T-helper 2 cell treated with Interferon-gamma antibody and Interleukin-4, amounts not matched to agents 5 μg/mL and 100 μg/mL, for 36 hours (primary cell): ENCODE measurements around the gene CCDC6.
"Not testable (repeated sequence)": the region's sequence is repeated elsewhere in the genome, so short reads cannot be mapped to it uniquely, and the experiment has no call there.

Experiments
- DNase-seq: peaks from one replicate; pipeline ENCODE4 v3.0.0; 2021; ENCODE audit warnings: low spot score
- H3K27ac Mint-ChIP-seq: one replicate; pipeline ENCODE4 v1.8.0; 2021; ENCODE audit warnings: mild to moderate bottlenecking, mixed read lengths
- H3K27me3 Mint-ChIP-seq: one replicate; pipeline ENCODE4 v1.8.0; 2021; ENCODE audit warnings: low read depth, mixed read lengths
- H3K36me3 Mint-ChIP-seq: one replicate; pipeline ENCODE4 v1.8.0; 2021; ENCODE audit warnings: low read depth, mixed read lengths
- H3K4me1 Mint-ChIP-seq: one replicate; pipeline ENCODE4 v1.8.0; 2021; ENCODE audit warnings: low read depth, mixed read lengths
- H3K4me3 Mint-ChIP-seq: one replicate; pipeline ENCODE4 v1.8.0; 2022; ENCODE audit warnings: mild to moderate bottlenecking, moderate library complexity, mixed read lengths
- H3K9me3 Mint-ChIP-seq: one replicate; pipeline ENCODE4 v1.8.0; 2021; ENCODE audit warnings: mixed read lengths

The CCDC6 gene

DNA sequence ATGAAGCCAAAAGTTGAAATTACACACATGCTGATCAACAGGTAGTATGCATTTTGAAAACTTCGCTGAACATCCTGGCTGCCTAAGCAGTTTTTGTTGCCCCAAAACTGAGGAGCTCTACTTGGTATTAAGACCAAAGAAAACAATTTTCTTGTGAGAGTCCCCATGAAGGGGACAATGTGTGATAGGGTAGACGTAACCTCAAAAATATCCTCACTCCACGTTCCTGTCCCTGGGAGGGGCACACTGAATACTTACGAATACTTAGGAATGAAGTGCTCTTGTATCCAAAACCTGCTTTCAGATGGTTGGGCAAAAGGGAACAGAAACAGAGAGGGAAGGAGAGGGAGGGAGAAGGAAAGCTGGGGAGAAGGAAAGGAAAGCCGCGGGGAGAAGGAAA, 24.7 kb downstream of the CCDC6 start:
- Mint-ChIP-seq H3K9me3 (no peaks in the 10 kb centered on the region), H3K36me3 (peaks cover 8% of the 10 kb centered on the region), H3K4me1 (peaks cover 75% of the 10 kb centered on the region), H3K27me3 (no peaks in the 10 kb centered on the region), H3K4me3 (no peak overlapping the region), H3K27ac (no peak overlapping the region)
- no peak for DNase-seq

DNA sequence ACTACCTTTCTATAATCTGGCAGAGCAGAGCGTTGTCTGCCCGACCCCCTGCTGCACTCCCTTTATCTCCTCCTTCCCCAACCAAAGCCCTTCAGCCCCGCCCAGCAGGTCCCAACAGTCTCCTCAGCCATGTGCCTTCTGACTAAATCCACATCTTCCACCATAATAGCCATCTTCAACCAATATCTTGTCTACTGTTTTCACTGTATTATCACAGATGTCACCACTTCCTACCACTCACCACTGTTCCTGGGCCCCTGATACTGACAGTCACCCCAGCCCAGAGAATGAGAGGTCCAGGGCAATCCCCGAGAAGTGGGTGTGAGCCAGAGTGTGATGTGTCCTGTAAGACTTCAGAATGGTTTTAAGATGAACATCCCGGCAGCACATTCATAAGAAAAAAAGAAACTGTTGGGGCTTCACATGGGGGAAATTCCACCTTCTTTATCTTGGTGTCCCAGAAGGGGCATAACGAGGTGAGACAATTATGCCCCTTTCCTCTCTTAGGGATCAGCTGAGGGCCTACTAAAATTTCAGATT, 25.3 kb downstream of the CCDC6 start:
- peak; percentile 91 for DNase-seq
- H3K27me3 Mint-ChIP-seq, result no peaks in the 10 kb centered on the region

DNA sequence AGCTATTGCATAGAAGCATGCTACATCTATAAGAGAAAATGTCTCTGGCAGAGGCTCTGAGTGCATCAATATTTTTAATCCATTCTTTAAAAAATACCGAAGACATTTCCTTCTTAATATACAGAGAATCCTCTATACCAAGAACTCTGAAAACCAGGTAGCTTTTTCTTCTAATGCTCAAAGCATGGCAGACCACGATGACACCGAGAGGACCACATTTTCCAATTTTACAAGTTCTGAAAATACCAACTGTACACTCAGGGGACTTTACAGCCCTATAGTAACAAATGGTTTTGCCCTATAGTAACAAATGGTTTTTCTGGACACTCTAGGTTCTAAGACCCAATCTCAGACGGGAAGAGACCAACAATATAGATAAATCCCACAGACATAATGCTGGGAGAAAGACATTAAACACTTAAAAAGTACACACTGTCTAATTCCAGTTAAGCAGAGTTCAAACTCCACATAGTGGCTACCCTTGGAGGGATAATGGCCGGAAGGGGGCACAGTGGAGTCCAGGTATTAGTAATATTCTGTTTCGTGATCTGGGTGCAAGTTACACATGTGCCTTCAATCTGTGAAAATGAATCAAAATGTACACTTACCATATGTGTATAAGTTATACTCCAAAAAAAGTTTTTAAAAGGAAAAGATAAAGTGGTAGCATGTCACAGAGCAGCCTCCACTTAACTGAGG, 26.2 kb downstream of the CCDC6 start:
- no peak for DNase-seq
- H3K27ac Mint-ChIP-seq, result peak overlapping the region; percentile 87
- no peaks in the 10 kb centered on the region for H3K9me3 Mint-ChIP-seq
- H3K36me3 Mint-ChIP-seq, result peaks cover 8% of the 10 kb centered on the region
- no peaks in the 10 kb centered on the region for H3K27me3 Mint-ChIP-seq
- peak overlapping the region; percentile 71 for H3K4me3 Mint-ChIP-seq
- H3K4me1 Mint-ChIP-seq, result peaks cover 64% of the 10 kb centered on the region

More for the DNA sequence above, 25.3 kb downstream of the CCDC6 start:
- Mint-ChIP-seq H3K9me3 (no peaks in the 10 kb centered on the region), H3K4me3 (peak overlapping the region; percentile 71), H3K4me1 (peaks cover 70% of the 10 kb centered on the region), H3K27ac (peak overlapping the region; percentile 87), H3K36me3 (peaks cover 8% of the 10 kb centered on the region)

DNA sequence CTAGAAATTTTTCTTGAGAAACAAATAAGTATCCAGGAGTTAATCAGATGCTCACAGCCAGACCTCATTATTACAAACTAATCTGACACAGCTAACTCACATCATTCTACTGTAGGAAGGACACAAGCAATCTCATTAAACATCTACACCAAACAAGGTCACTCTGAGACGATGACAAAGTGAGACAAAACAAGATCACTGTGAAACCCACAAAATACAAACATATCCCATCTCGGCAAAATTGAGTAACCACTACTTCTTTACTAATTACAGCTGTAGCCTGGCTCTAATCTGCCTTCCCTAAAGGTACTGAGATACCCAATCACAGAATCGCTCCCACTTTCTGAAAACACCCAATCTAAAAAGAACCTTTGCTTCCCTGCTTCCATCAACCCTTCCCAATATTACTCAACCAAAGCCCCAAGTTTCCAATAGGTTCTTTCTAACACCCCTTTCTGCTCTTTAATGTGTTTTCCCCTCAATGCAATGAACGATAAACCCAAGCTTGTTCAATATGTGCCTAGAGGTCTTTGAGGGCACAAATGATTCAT, 26.9 kb downstream of the CCDC6 start:
- Mint-ChIP-seq H3K4me1 (peaks cover 59% of the 10 kb centered on the region), H3K36me3 (peaks cover 8% of the 10 kb centered on the region), H3K9me3 (no peaks in the 10 kb centered on the region), H3K4me3 (peak overlapping the region; percentile 71), H3K27me3 (no peaks in the 10 kb centered on the region), H3K27ac (peak overlapping the region; percentile 47)
- DNase-seq, result peak; percentile 19

DNA sequence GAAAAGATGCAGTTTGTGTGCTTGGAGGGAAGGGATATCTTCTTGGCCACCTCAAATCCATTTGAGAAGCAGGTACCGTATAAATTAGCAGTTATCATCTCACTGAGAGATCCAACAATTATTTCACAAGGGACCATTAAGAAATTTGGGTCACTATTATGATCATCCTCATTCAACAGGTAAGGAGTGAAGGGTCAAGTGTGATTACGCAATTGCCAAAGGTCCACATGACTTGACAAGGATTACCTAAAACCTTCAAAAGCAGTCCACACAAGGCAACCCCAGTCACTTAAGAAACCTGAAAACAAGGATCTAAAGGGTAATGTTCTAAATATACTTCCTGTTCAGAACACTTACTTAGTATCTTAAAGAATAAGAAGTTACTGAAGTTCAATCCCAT, 27.4 kb downstream of the CCDC6 start:
- peaks cover 59% of the 10 kb centered on the region for H3K4me1 Mint-ChIP-seq
- peak overlapping the region; percentile 47 for H3K27ac Mint-ChIP-seq

DNA sequence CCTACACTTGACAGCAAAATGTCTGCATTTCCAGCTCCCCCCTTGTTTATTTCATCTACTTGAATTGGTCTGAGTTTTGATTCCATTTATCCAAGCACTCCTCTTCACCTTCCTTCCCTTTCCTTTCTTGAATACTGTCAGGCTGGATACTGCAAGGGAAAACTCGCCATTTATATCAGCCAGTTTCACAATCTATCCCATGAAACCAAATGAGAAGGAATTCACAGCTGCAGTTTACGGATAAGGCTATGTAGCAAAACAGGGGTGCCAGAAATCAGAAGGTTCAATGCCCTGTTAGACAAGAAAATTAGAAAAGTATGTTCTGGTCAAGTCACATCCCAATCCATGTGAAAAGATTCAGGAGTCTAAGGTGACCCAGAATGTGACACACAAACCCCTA, 28.1 kb downstream of the CCDC6 start:
- Mint-ChIP-seq H3K4me1 (peaks cover 55% of the 10 kb centered on the region), H3K36me3 (peaks cover 8% of the 10 kb centered on the region), H3K9me3 (no peaks in the 10 kb centered on the region), H3K4me3 (no peak overlapping the region), H3K27ac (no peak overlapping the region), H3K27me3 (no peaks in the 10 kb centered on the region)
- no peak for DNase-seq

More for the DNA sequence above, 27.4 kb downstream of the CCDC6 start:
- no peak for DNase-seq
- H3K4me3 Mint-ChIP-seq, result no peak overlapping the region
- peaks cover 8% of the 10 kb centered on the region for H3K36me3 Mint-ChIP-seq
- H3K9me3 Mint-ChIP-seq, result no peaks in the 10 kb centered on the region
- H3K27me3 Mint-ChIP-seq, result no peaks in the 10 kb centered on the region

DNA sequence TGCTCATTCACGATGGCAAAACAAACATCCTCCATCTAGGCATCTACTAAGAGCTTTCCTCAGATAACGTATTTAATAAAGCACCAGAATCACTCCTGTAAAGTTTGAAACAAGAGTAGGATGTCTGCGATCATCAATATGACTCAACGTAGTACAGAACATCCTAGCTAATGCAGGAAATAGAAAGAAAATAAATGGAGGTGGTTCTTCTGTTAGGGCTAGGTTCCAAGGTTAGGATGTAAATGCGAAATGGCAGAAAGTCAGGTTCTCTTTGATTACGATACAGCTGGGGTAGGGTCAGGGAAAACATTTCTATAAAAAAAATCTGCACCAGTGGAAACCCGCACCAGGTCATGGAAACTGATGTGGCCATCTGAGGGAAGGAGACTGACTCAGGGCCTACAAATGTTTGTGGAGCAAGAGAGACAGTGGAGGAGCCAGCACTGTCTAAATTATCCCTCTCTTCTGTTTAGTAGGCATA, 29.1 kb downstream of the CCDC6 start:
- Mint-ChIP-seq H3K36me3 (peaks cover 10% of the 10 kb centered on the region), H3K9me3 (no peaks in the 10 kb centered on the region), H3K4me1 (peaks cover 61% of the 10 kb centered on the region), H3K27me3 (no peaks in the 10 kb centered on the region), H3K27ac (no peak overlapping the region), H3K4me3 (no peak overlapping the region)
- no peak for DNase-seq

DNA sequence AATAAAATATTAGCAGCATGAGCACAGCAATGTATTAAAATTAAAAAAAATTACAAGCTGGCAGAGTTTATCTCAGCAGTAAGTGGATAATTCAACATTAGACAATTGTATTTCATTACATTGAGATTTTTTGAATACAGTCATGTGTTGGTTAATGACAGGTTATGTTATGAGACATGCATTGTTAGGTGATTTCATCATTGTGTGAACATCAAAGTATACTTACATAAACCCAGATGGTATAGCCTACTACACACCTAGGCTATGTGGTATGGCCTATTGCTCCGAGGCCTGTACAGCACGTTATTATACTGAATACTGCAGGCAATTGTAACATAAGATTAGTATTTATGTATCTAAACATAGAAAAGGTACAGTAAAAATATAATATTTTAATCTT, 29.7 kb downstream of the CCDC6 start:
- H3K27ac Mint-ChIP-seq, result no peak overlapping the region
- peaks cover 10% of the 10 kb centered on the region for H3K36me3 Mint-ChIP-seq
- no peaks in the 10 kb centered on the region for H3K27me3 Mint-ChIP-seq
- no peaks in the 10 kb centered on the region for H3K9me3 Mint-ChIP-seq
- peaks cover 64% of the 10 kb centered on the region for H3K4me1 Mint-ChIP-seq
- no peak overlapping the region for H3K4me3 Mint-ChIP-seq
- no peak for DNase-seq

DNA sequence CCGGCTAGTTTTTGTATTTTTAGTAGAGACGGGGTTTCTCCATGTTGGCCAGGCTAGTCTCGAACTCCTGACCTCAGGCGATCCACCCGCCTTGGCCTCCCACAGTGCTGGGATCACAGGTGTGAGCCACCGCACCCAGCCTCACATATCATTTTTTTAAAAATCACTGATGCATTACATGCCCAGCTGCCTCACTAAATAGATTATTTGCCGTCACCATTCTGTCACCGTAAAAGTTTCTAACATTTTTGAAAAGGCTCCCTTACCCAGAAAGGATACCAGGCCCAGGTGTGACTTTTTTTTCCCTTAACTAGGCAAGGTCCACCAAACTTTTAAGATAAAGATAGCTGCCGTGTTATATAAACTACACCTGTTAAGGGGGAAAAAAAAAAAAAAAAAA, 30.1 kb downstream of the CCDC6 start:
- H3K27me3 Mint-ChIP-seq, H3K27ac Mint-ChIP-seq, H3K4me3 Mint-ChIP-seq, H3K36me3 Mint-ChIP-seq, DNase-seq, H3K9me3 Mint-ChIP-seq: not testable (repeated sequence)
- peaks cover 59% of the 10 kb centered on the region for H3K4me1 Mint-ChIP-seq

DNA sequence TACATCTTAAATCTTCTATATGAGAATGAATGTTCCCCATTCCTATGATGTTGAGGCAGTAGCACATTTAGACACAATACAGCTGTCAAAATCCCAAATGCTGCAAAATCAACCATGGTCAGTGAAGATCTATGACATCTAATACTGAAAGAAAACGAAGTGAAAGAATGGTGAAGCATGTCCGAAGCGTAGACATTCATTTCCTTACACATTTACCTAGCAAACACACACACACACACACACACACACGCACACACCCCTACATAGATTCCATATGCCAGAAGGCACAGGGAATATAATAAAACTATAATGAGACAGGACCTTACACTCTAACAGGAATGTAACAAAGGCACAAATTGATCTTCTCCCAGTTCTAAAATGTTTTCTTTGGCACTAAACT, 32.5 kb downstream of the CCDC6 start:
- no peak overlapping the region for H3K27ac Mint-ChIP-seq
- no peaks in the 10 kb centered on the region for H3K9me3 Mint-ChIP-seq
- peaks cover 41% of the 10 kb centered on the region for H3K4me1 Mint-ChIP-seq
- no peak overlapping the region for H3K4me3 Mint-ChIP-seq
- H3K36me3 Mint-ChIP-seq, result peaks cover 4% of the 10 kb centered on the region
- H3K27me3 Mint-ChIP-seq, result no peaks in the 10 kb centered on the region
- DNase-seq, result no peak

DNA sequence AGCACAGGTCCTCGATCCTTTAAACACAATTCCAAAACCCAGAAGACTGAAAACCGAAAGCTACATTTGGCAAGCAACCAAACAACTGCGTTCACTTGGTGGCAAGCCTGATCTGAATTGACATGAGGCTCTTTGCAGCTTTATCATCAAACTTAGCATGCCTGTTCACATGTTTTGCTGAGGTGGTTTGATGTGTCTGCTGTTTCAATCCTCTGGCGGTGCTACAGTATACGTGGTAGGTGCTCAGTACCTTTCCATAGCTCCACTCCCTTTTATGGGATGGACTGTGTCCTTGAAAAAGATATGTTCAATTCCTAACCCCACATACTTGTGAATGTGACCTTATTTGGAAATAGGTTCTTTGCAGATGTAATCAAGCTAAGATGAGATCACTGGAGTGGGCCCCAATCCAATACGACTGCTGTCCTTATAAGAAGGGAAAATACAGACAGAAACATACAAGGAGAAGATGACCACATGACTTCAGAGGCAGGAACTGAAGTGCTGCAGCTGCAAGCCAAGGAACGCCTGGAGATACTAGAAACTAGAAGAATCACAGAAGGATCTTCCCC, 33.4 kb downstream of the CCDC6 start:
- H3K27ac Mint-ChIP-seq, result no peak overlapping the region
- H3K4me3 Mint-ChIP-seq, result peak overlapping the region; percentile 51
- no peaks in the 10 kb centered on the region for H3K9me3 Mint-ChIP-seq
- no peaks in the 10 kb centered on the region for H3K27me3 Mint-ChIP-seq
- no peak for DNase-seq
- peaks cover 2% of the 10 kb centered on the region for H3K36me3 Mint-ChIP-seq
- H3K4me1 Mint-ChIP-seq, result peaks cover 33% of the 10 kb centered on the region

DNA sequence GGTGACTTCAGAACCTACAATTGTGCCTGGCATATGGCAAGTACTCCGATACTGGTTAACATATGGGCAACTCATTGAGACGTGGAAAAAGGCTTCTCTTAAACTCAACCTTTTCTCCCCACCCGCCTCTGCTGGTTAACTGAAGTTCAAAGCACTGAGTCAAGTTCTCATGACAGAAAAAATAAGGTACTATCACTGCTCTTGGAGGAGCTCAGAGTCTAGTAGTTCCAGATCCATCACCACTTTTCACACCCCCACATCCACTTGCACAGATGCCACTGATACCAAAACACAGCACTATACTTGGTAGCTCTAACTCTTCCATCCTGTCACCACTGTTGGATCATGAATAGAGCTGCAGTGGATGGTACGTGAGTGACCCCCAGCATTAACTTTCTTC, 36.2 kb downstream of the CCDC6 start:
- peaks cover 2% of the 10 kb centered on the region for H3K36me3 Mint-ChIP-seq
- no peak overlapping the region for H3K27ac Mint-ChIP-seq
- no peak for DNase-seq
- no peak overlapping the region for H3K4me3 Mint-ChIP-seq
- no peaks in the 10 kb centered on the region for H3K9me3 Mint-ChIP-seq
- no peaks in the 10 kb centered on the region for H3K27me3 Mint-ChIP-seq
- H3K4me1 Mint-ChIP-seq, result peaks cover 30% of the 10 kb centered on the region

DNA sequence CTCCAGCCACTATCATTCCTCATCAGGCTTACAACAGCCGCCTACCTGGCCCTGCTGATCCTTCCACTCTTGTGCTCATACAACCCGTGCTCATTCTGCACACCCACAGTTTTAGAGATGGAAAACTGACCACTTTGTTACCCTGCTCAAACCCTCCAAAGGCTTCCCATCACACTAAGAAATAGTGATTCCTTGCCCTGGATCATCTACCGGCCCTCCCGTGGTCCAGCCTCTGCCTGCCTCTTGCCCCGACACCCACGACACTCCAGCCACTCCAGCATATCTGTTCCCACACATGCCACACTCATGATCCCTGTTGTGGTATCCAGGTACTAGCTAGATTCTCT, 36.8 kb downstream of the CCDC6 start:
- no peak for DNase-seq
- Mint-ChIP-seq H3K9me3 (no peaks in the 10 kb centered on the region), H3K27ac (no peak overlapping the region), H3K4me3 (no peak overlapping the region), H3K4me1 (peaks cover 35% of the 10 kb centered on the region), H3K36me3 (peaks cover 2% of the 10 kb centered on the region), H3K27me3 (no peaks in the 10 kb centered on the region)
